K562 (cell line): ENCODE measurements around the gene TAS2R10. TPM values are rescaled to one million over a fixed set of nuclear protein-coding genes. Genes with fewer than 3 reads are reported as not detected.

Experiments used
- ATAC-seq: fragments of 200-7000 bp; cut with Tn5 transposase; 3 replicates; pipeline ENCODE4 v1.9.1; 2020; ENCODE audit warnings: moderate library complexity
- BruUV-seq: library from RNA; stranded (reverse); fragments of 400-500 nt; replicated peaks from 2 replicates; lab custom pipeline; 2021; lab: Mats Ljungman, UMichigan
- CTCF ChIA-PET: fragments of 300-600 bp; formaldehyde crosslinking; extraction: SDS; loops from one replicate; lab custom pipeline; 2021; ENCODE audit warnings: low intra/inter-chr PET ratio; lab: Yijun Ruan, JAX
- POLR2A ChIA-PET: fragments of 300-600, 350-650 bp; sonication (Branson Sonifier 250); formaldehyde crosslinking; extraction: SDS; loops from one replicate; lab custom pipeline; 2021; ENCODE audit warnings: antibody characterized with exemption, inconsistent platforms; lab: Yijun Ruan, JAX
- DNase-seq, 4 experiments: peaks; one replicate each; pipeline versions ENCODE4 v3.0.0 to v3.0.0-alpha.2; 2011 to 2018; ENCODE audit warnings: low spot score in 3 of 4, mixed read lengths in 3 of 4; ENCODE audit errors: extremely low read depth in 1 of 4
- FAIRE-seq: peaks from 2 replicates; lab custom pipeline; 2011; peaks lifted over from hg19 to GRCh38; lab: Jason Lieb, UNC
- H2AFZ ChIP-seq: 2 replicates; pipeline ENCODE4 v1.6.0; 2011; ENCODE audit warnings: low read depth, low read length, control low read depth, inconsistent platforms
- H3K27ac ChIP-seq: fragments of 200-600 bp; 3 replicates; pipeline ENCODE4 v1.8.0; 2011; ENCODE audit warnings: low read depth, mild to moderate bottlenecking, control low read depth, inconsistent platforms, low read length, moderate library complexity, mixed read lengths; ENCODE audit errors: extremely low read depth
- H3K27me3 ChIP-seq, 2 experiments: fragments of 300-600 bp in 1 of 2; 2 replicates in 1 of 2; 3 replicates in 1 of 2; pipeline versions ENCODE4 v1.6.0 to v1.8.0; 2011; ENCODE audit warnings: inconsistent platforms in 2 of 2, low read length in 2 of 2, mild to moderate bottlenecking in 1 of 2, mixed read lengths in 1 of 2, moderate library complexity in 1 of 2; ENCODE audit not compliant: control insufficient read depth in 2 of 2, insufficient read depth in 2 of 2
- H3K36me3 ChIP-seq: fragments of 300-600 bp; 3 replicates; pipeline ENCODE4 v1.8.0; 2011; ENCODE audit warnings: mild to moderate bottlenecking, low read length, inconsistent platforms; ENCODE audit not compliant: control insufficient read depth, insufficient read depth
- H3K4me1 ChIP-seq, 2 experiments: fragments of 200-600 bp in 1 of 2; replicated peaks in 1 of 2; 2 replicates in 1 of 2; 3 replicates in 1 of 2; pipeline versions ENCODE4 v1.5.1 to v1.8.0; 2011; ENCODE audit warnings: inconsistent platforms in 2 of 2, low read length in 2 of 2, mild to moderate bottlenecking in 1 of 2, mixed read lengths in 1 of 2, moderate library complexity in 1 of 2; ENCODE audit not compliant: control insufficient read depth in 2 of 2, insufficient read depth in 2 of 2
- H3K4me2 ChIP-seq: 2 replicates; pipeline ENCODE4 v1.6.1; 2011; ENCODE audit warnings: low read length, control low read depth, inconsistent platforms, mixed read lengths; ENCODE audit not compliant: insufficient read depth
- H3K4me3 ChIP-seq: fragments of 200-600 bp; sonication (generic), shearing (Covaris generic); 2 replicates; pipeline ENCODE4 v1.5.1; 2016; ENCODE audit warnings: control low read depth, inconsistent platforms
- H3K79me2 ChIP-seq: fragments of 200-600 bp; 3 replicates; pipeline ENCODE4 v1.8.0; 2011; ENCODE audit warnings: low read length, inconsistent platforms; ENCODE audit not compliant: control insufficient read depth, insufficient read depth
- H3K9ac ChIP-seq, 2 experiments: 2 replicates each; pipeline versions ENCODE4 v1.6.0 to v1.6.1; 2011; ENCODE audit warnings: low read depth in 2 of 2, low read length in 2 of 2, control low read depth in 1 of 2, inconsistent platforms in 1 of 2, mild to moderate bottlenecking in 1 of 2, mixed read lengths in 1 of 2; ENCODE audit not compliant: insufficient read depth in 1 of 2
- H3K9me1 ChIP-seq: one replicate; pipeline ENCODE4 v1.6.0; 2011; ENCODE audit warnings: inconsistent platforms, mild to moderate bottlenecking, low read length, moderate library complexity; ENCODE audit not compliant: control insufficient read depth, insufficient read depth
- H3K9me3 ChIP-seq: replicated peaks from 2 replicates; pipeline ENCODE4 v1.5.1; 2011; ENCODE audit warnings: low read depth, low read length, inconsistent platforms; ENCODE audit not compliant: control insufficient read depth, insufficient read depth
- H4K20me1 ChIP-seq: replicated peaks from 2 replicates; pipeline ENCODE4 v1.6.1; 2011; ENCODE audit warnings: low read length, inconsistent platforms, mixed read lengths; ENCODE audit not compliant: control insufficient read depth, insufficient read depth
- DNMT1 ChIP-seq: fragments of 450-650 bp; IDR thresholded peaks from 2 replicates; pipeline ENCODE4 v1.6.1; 2016; ENCODE audit warnings: antibody characterized with exemption, mild to moderate bottlenecking
- HBP1 ChIP-seq: fragments of 450-650 bp; formaldehyde crosslinking; IDR thresholded peaks from 2 replicates; pipeline ENCODE4 v1.4.0; 2022; ENCODE audit warnings: missing genetic modification characterization
- NCOA6 ChIP-seq: fragments of 450-650 bp; IDR thresholded peaks from 2 replicates; pipeline ENCODE4 v1.6.1; 2017; ENCODE audit warnings: mild to moderate bottlenecking
- RBM15 ChIP-seq: fragments of 200-400 bp; formaldehyde crosslinking; IDR thresholded peaks from 2 replicates; pipeline ENCODE4 v1.6.1; 2018; ENCODE audit warnings: mild to moderate bottlenecking, low read length, moderate library complexity; ENCODE audit not compliant: insufficient read depth
- SETDB1 ChIP-seq: IDR thresholded peaks from one replicate; pipeline ENCODE4 v1.6.1; 2012; ENCODE audit warnings: low read length, control low read depth, inconsistent platforms
- TCF15 ChIP-seq: fragments of 250-450 bp; sonication (Bioruptor Pico); IDR thresholded peaks from 2 replicates; pipeline ENCODE4 v1.8.0; 2022; ENCODE audit warnings: moderate library complexity, mild to moderate bottlenecking, inconsistent platforms
- ZBTB11 ChIP-seq, 3 experiments: fragments of 200-800 bp in 1 of 3; fragments of 250-450 bp in 1 of 3; fragments of 450-650 bp in 1 of 3; sonication (Bioruptor Pico) in 1 of 3; sonication (Bioruptor generic) in 1 of 3; formaldehyde crosslinking in 1 of 3; IDR thresholded peaks; 2 replicates each; pipeline versions ENCODE4 v1.6.1 to v1.8.0; 2016 to 2022; ENCODE audit warnings: mild to moderate bottlenecking in 2 of 3, missing genetic modification characterization in 2 of 3, missing compliant biosample characterization in 1 of 3, moderate library complexity in 1 of 3
- WGBS: fragments of 100-300 bp; shearing (Covaris generic); methylation state at CpG from one replicate; pipeline ENCODE4 v1.1.6; 2016; ENCODE audit warnings: low coverage, mixed read lengths; ENCODE audit not compliant: insufficient coverage; ENCODE audit errors: missing lambda C conversion rate; 5-methylcytosine and 5-hydroxymethylcytosine counted together
- in situ Hi-C: fragments of 300-500 bp; cut with MboI; formaldehyde crosslinking; loops from 4 replicates; pipeline ENCODE4 v1.15.0; 2018; ENCODE audit warnings: inconsistent platforms, mixed read lengths
- intact Hi-C: fragments of 100-400 bp; cut with micrococcal nuclease; formaldehyde crosslinking; loops from 2 replicates; pipeline ENCODE4 v1.14.2; 2022
- polyA plus RNA-seq, 8 experiments: library from polyadenylated mRNA; depleted of rRNA in 4 of 8; stranded (reverse) in 5 of 8; unstranded in 3 of 8; fragments of >200 nt; fragmentation: Nextera tagmentation in 2 of 8; fragmentation: Illumina TruSeq in 1 of 8; extraction: Ambion mirVana in 2 of 8; extraction: Trizol in 1 of 8; gene quantifications; 2 replicates each; pipeline versions ENCODE4 v1.2.1 to v1.2.3, GENCODE V29; 2011 to 2014; ENCODE audit warnings: inconsistent platforms in 1 of 8, missing spikeins in 1 of 8
- total RNA-seq, 7 experiments: library from RNA; depleted of rRNA in 6 of 7; stranded (reverse); fragments of >200 nt in 6 of 7; fragmentation: Illumina TruSeq in 2 of 7; extraction: Trizol in 2 of 7; gene quantifications; 2 replicates each; pipeline versions ENCODE4 v1.2.1 to v1.2.3, GENCODE V29; 2011 to 2021; ENCODE audit warnings: low replicate concordance in 1 of 7

TAS2R10 gene
- total and polyA plus RNA-seq, 9 of the 15 experiments (the other 6 are each of a cell fraction or from before 2014, with no cell fraction given), result 0.22 to 0.51 TPM; not detected in 7

GRCh38 chr12:10842862-10843261, 16.7 kb upstream of the TAS2R10 start:
- Histone ChIP-seq H3K27me3 (no peaks in the 10 kb centered on the region), H3K4me1 (no peaks in the 10 kb centered on the region), H3K9me3 (no peaks in the 10 kb centered on the region), H3K9me1 (no peaks in the 10 kb centered on the region), H3K4me2 (no peak overlapping the region), H2AFZ (no peak overlapping the region), H3K79me2 (no peaks in the 10 kb centered on the region), H4K20me1 (no peaks in the 10 kb centered on the region), H3K9ac (no peak overlapping the region), H3K27ac (no peak overlapping the region), H3K36me3 (no peaks in the 10 kb centered on the region), H3K4me3 (no peak overlapping the region)
- intact Hi-C loops (no loop called here), in situ Hi-C loops (no loop called here)
- WGBS, result 61% methylated on average over 2 of the region's 2 CpGs
- ATAC-seq (no peak), FAIRE-seq (no peak), DNase-seq (no peak)
- POLR2A ChIA-PET, result no interaction called here
- CTCF ChIA-PET, result no interaction called here
- BruUV-seq, result no TSS peak
- TF ChIP-seq DNMT1, result no peak
- TF ChIP-seq SETDB1, result no peak
- TF ChIP-seq RBM15, result no peak
- no peak for TF ChIP-seq NCOA6
- no peak for TF ChIP-seq TCF15
- no peak for TF ChIP-seq ZBTB11 (CRISPR knock-in tag; IDR thresholded peaks at IDR 0.05)
- no peak for TF ChIP-seq HBP1
- TF ChIP-seq, all 486 proteins: peak for 0
